Astrocyte (in vitro differentiated cells and primary cell): Measurements from ENCODE around the gene USP34. TPM values are rescaled to one million over a fixed set of nuclear protein-coding genes. Genes with fewer than 3 reads are reported as not detected.
"Not testable (repeated sequence)": the region's sequence is repeated elsewhere in the genome, so short reads cannot be mapped to it uniquely, and the experiment has no call there.

Experiments used
- DNase-seq: peaks from one replicate; pipeline ENCODE4 v3.0.0-alpha.2; 2010; ENCODE audit warnings: low read depth
- FAIRE-seq: peaks from 2 replicates; lab custom pipeline; 2011; peaks lifted over from hg19 to GRCh38; lab: Jason Lieb, UNC
- H2AFZ ChIP-seq: 2 replicates; pipeline ENCODE4 v1.6.0; 2012; ENCODE audit warnings: low read depth, low read length, inconsistent platforms
- H3K27ac ChIP-seq: 2 replicates; pipeline ENCODE4 v1.5.1; 2011; ENCODE audit warnings: low read depth, low read length, inconsistent platforms
- H3K27me3 ChIP-seq: 2 replicates; pipeline ENCODE4 v1.6.0; 2011; ENCODE audit warnings: low read length, inconsistent platforms; ENCODE audit not compliant: insufficient read depth
- H3K36me3 ChIP-seq: 2 replicates; pipeline ENCODE4 v1.5.1; 2011; ENCODE audit warnings: low read length, inconsistent platforms; ENCODE audit not compliant: insufficient read depth
- H3K4me1 ChIP-seq: 2 replicates; pipeline ENCODE4 v1.5.1; 2011; ENCODE audit warnings: low read length, inconsistent platforms; ENCODE audit not compliant: insufficient read depth
- H3K4me2 ChIP-seq: 2 replicates; pipeline ENCODE4 v1.6.0; 2012; ENCODE audit warnings: low read length, inconsistent platforms
- H3K4me3 ChIP-seq: 2 replicates; pipeline ENCODE4 v1.5.1; 2011; ENCODE audit warnings: low read depth, mild to moderate bottlenecking, low read length, inconsistent platforms; ENCODE audit not compliant: insufficient read depth
- H3K79me2 ChIP-seq: 2 replicates; pipeline ENCODE4 v1.6.0; 2012; ENCODE audit warnings: mild to moderate bottlenecking, low read length, inconsistent platforms; ENCODE audit not compliant: insufficient read depth
- H3K9ac ChIP-seq: 2 replicates; pipeline ENCODE4 v1.6.0; 2012; ENCODE audit warnings: mild to moderate bottlenecking, low read length, inconsistent platforms
- H3K9me3 ChIP-seq: 2 replicates; pipeline ENCODE4 v1.5.1; 2012; ENCODE audit warnings: low read depth, mild to moderate bottlenecking, low read length, inconsistent platforms; ENCODE audit not compliant: insufficient read depth
- H4K20me1 ChIP-seq: 2 replicates; pipeline ENCODE4 v1.6.0; 2012; ENCODE audit warnings: low read length, inconsistent platforms; ENCODE audit not compliant: insufficient read depth
- H3K27ac Mint-ChIP-seq: one replicate; pipeline ENCODE4 v1.8.0; 2021; ENCODE audit warnings: mild to moderate bottlenecking, mixed read lengths; ENCODE audit not compliant: unreplicated experiment
- H3K27me3 Mint-ChIP-seq: one replicate; pipeline ENCODE4 v1.8.0; 2021; ENCODE audit warnings: low read depth, mixed read lengths; ENCODE audit not compliant: unreplicated experiment
- H3K36me3 Mint-ChIP-seq: one replicate; pipeline ENCODE4 v1.8.0; 2021; ENCODE audit warnings: low read depth, mixed read lengths; ENCODE audit not compliant: unreplicated experiment
- H3K4me1 Mint-ChIP-seq: one replicate; pipeline ENCODE4 v1.8.0; 2021; ENCODE audit warnings: low read depth, mixed read lengths; ENCODE audit not compliant: unreplicated experiment
- H3K4me3 Mint-ChIP-seq: one replicate; pipeline ENCODE4 v1.8.0; 2021; ENCODE audit warnings: mild to moderate bottlenecking, moderate library complexity, mixed read lengths; ENCODE audit not compliant: unreplicated experiment
- H3K9me3 Mint-ChIP-seq: one replicate; pipeline ENCODE4 v1.8.0; 2021; ENCODE audit warnings: mild to moderate bottlenecking, mixed read lengths; ENCODE audit not compliant: unreplicated experiment
- CTCF ChIP-seq: IDR thresholded peaks from 2 replicates; pipeline ENCODE4 v1.5.1; 2011; ENCODE audit warnings: low read depth, mild to moderate bottlenecking, inconsistent platforms, low read length, moderate library complexity; ENCODE audit not compliant: insufficient read depth
- EZH2 ChIP-seq: IDR thresholded peaks from 2 replicates; pipeline ENCODE4 v1.6.1; 2012; ENCODE audit warnings: mild to moderate bottlenecking, low read length, inconsistent platforms; ENCODE audit not compliant: insufficient read depth
- total RNA-seq: library from RNA; stranded (reverse); gene quantifications from 2 replicates; pipeline ENCODE4 v1.2.1, GENCODE V29; 2021

USP34 gene
- total RNA-seq, 1 donor from 2014 or later: 99.9 TPM

- no peaks in the 10 kb centered on the region for H3K27me3 Mint-ChIP-seq
- Histone ChIP-seq H3K9me3 (no peaks in the 10 kb centered on the region), H3K36me3 (peaks cover 49% of the 10 kb centered on the region), H3K9ac (no peak overlapping the region), H2AFZ (no peak overlapping the region), H3K79me2 (no peaks in the 10 kb centered on the region), H3K4me3 (no peak overlapping the region), H3K4me1 (no peaks in the 10 kb centered on the region), H4K20me1 (no peaks in the 10 kb centered on the region), H3K27me3 (no peaks in the 10 kb centered on the region), H3K27ac (no peak overlapping the region), H3K4me2 (no peak overlapping the region)
- H3K27ac Mint-ChIP-seq: no peak overlapping the region
- no peaks in the 10 kb centered on the region for H3K9me3 Mint-ChIP-seq
- no peak for FAIRE-seq
- H3K4me3 Mint-ChIP-seq: no peak overlapping the region
- DNase-seq: no peak
- no peak for TF ChIP-seq EZH2
- no peak for TF ChIP-seq CTCF
- H3K4me1 Mint-ChIP-seq: no peaks in the 10 kb centered on the region
- H3K36me3 Mint-ChIP-seq: peaks cover 15% of the 10 kb centered on the region
Observed at GRCh38 chr2:61205132-61205531, 265.8 kb downstream of the USP34 start.

GRCh38 chr2:61196671-61197070, 274.2 kb downstream of the USP34 start:
- Mint-ChIP-seq H3K4me1 (no peaks in the 10 kb centered on the region), H3K27me3 (no peaks in the 10 kb centered on the region), H3K4me3 (no peak overlapping the region), H3K9me3 (no peaks in the 10 kb centered on the region), H3K36me3 (peaks cover 14% of the 10 kb centered on the region), H3K27ac (no peak overlapping the region)
- TF ChIP-seq CTCF: no peak
- no peak for TF ChIP-seq EZH2
- FAIRE-seq: no peak
- no peak overlapping the region for H2AFZ ChIP-seq
- no peaks in the 10 kb centered on the region for H4K20me1 ChIP-seq
- H3K9me3 ChIP-seq: no peaks in the 10 kb centered on the region
- no peaks in the 10 kb centered on the region for H3K79me2 ChIP-seq
- peaks cover 15% of the 10 kb centered on the region for H3K36me3 ChIP-seq
- no peak overlapping the region for H3K4me3 ChIP-seq
- no peak overlapping the region for H3K4me2 ChIP-seq
- H3K27me3 ChIP-seq: no peaks in the 10 kb centered on the region
- no peaks in the 10 kb centered on the region for H3K4me1 ChIP-seq
- DNase-seq: no peak
- no peak overlapping the region for H3K9ac ChIP-seq
- H3K27ac ChIP-seq: no peak overlapping the region

- H3K27me3 Mint-ChIP-seq, H3K36me3 Mint-ChIP-seq, H3K4me3 ChIP-seq, FAIRE-seq, H2AFZ ChIP-seq, H4K20me1 ChIP-seq, H3K79me2 ChIP-seq, H3K27me3 ChIP-seq, H3K4me2 ChIP-seq, H3K9ac ChIP-seq, H3K27ac Mint-ChIP-seq, H3K4me1 ChIP-seq, H3K4me1 Mint-ChIP-seq, H3K9me3 Mint-ChIP-seq, DNase-seq, H3K9me3 ChIP-seq, H3K27ac ChIP-seq, H3K4me3 Mint-ChIP-seq: not testable (repeated sequence)
- H3K36me3 ChIP-seq: peaks cover 21% of the 10 kb centered on the region
Observed at GRCh38 chr2:61194646-61195045, 276.2 kb downstream of the USP34 start.
